IMR-90 (cell line): ENCODE data around the gene KAT7. TPM values are rescaled to one million over a fixed set of nuclear protein-coding genes. Genes with fewer than 3 reads are reported as not detected.

Experiments
- ATAC-seq: fragments of 200-7000 bp; cut with Tn5 transposase; 2 replicates; pipeline ENCODE4 v1.9.1; 2020; ENCODE audit warnings: low read depth, mild to moderate bottlenecking, moderate library complexity
- BruUV-seq: library from RNA; stranded (reverse); fragments of 400-500 nt; replicated peaks from 2 replicates; lab custom pipeline; 2021; lab: Mats Ljungman, UMichigan
- CTCF ChIA-PET: fragments of 300-600 bp; formaldehyde crosslinking; extraction: SDS; loops from one replicate; lab custom pipeline; 2021; ENCODE audit warnings: antibody characterized with exemption; lab: Yijun Ruan, JAX
- POLR2A ChIA-PET: fragments of 300-600 bp; sonication (Branson Sonifier 250); formaldehyde crosslinking; loops from one replicate; lab custom pipeline; 2022; ENCODE audit warnings: antibody characterized with exemption; ENCODE audit not compliant: unreplicated experiment; lab: Charles Lee
- DNase-seq: peaks from one replicate; pipeline ENCODE4 v3.0.0; 2013
- H2AFZ ChIP-seq: replicated peaks from 2 replicates; pipeline ENCODE3; 2013; ENCODE audit warnings: low read length, mild to moderate bottlenecking; ENCODE audit not compliant: poor library complexity
- H2AK5ac ChIP-seq: 2 replicates; pipeline ENCODE4 v1.6.1; 2013; ENCODE audit warnings: low read depth, low read length, inconsistent platforms
- H2AK9ac ChIP-seq: replicated peaks from 2 replicates; pipeline ENCODE3; 2013; ENCODE audit warnings: mild to moderate bottlenecking, low read depth, low read length, moderate library complexity; ENCODE audit not compliant: poor library complexity
- H2BK120ac ChIP-seq: 2 replicates; pipeline ENCODE4 v1.6.1; 2013; ENCODE audit warnings: low read depth, low read length, inconsistent platforms
- H2BK15ac ChIP-seq: 3 replicates; pipeline ENCODE4 v1.6.1; 2013; ENCODE audit warnings: low read depth, low read length, inconsistent platforms
- H2BK20ac ChIP-seq: 2 replicates; pipeline ENCODE4 v1.6.1; 2013; ENCODE audit warnings: low read depth, mild to moderate bottlenecking, inconsistent platforms, low read length, moderate library complexity
- H2BK5ac ChIP-seq: 2 replicates; pipeline ENCODE4 v1.6.1; 2013; ENCODE audit warnings: mild to moderate bottlenecking, low read depth, low read length, inconsistent platforms; ENCODE audit not compliant: poor library complexity, severe bottlenecking
- H3K14ac ChIP-seq: replicated peaks from 2 replicates; pipeline ENCODE4 v1.6.1; 2013; ENCODE audit warnings: low read depth, low read length, inconsistent platforms
- H3K18ac ChIP-seq: 2 replicates; pipeline ENCODE4 v1.6.1; 2013; ENCODE audit warnings: low read depth, low read length, control low read depth
- H3K23ac ChIP-seq: 2 replicates; pipeline ENCODE4 v1.6.1; 2013; ENCODE audit warnings: low read depth, low read length, inconsistent platforms
- H3K27ac ChIP-seq: 2 replicates; pipeline ENCODE4 v1.5.1; 2013; ENCODE audit warnings: mild to moderate bottlenecking, control low read depth, low read length; ENCODE audit not compliant: insufficient read depth
- H3K27me3 ChIP-seq: 2 replicates; pipeline ENCODE4 v1.6.1; 2013; ENCODE audit warnings: low read length; ENCODE audit not compliant: control insufficient read depth, insufficient read depth
- H3K36me3 ChIP-seq: 2 replicates; pipeline ENCODE4 v1.6.1; 2013; ENCODE audit warnings: low read length, mixed read lengths; ENCODE audit not compliant: control insufficient read depth, insufficient read depth
- H3K4ac ChIP-seq: 2 replicates; pipeline ENCODE4 v1.6.1; 2013; ENCODE audit warnings: low read depth, low read length, inconsistent platforms
- H3K4me1 ChIP-seq: 2 replicates; pipeline ENCODE4 v1.6.1; 2013; ENCODE audit warnings: low read length, mixed read lengths; ENCODE audit not compliant: control insufficient read depth, insufficient read depth
- H3K4me2 ChIP-seq: 2 replicates; pipeline ENCODE4 v1.6.1; 2013; ENCODE audit warnings: low read depth, mild to moderate bottlenecking, control low read depth, low read length, moderate library complexity
- H3K4me3 ChIP-seq: 2 replicates; pipeline ENCODE4 v1.5.1; 2013; ENCODE audit warnings: low read depth, mild to moderate bottlenecking, control low read depth, low read length, moderate library complexity; ENCODE audit not compliant: insufficient read depth
- H3K56ac ChIP-seq: 2 replicates; pipeline ENCODE4 v1.6.1; 2013; ENCODE audit warnings: low read length, inconsistent platforms; ENCODE audit not compliant: insufficient read depth; ENCODE audit errors: extremely low read depth
- H3K79me1 ChIP-seq, 2 experiments: 2 replicates each; pipeline ENCODE4 v1.6.1; 2013; ENCODE audit warnings: low read length in 2 of 2, inconsistent platforms in 1 of 2, low read depth in 1 of 2
- H3K9ac ChIP-seq: 2 replicates; pipeline ENCODE4 v1.6.1; 2013; ENCODE audit warnings: low read depth, low read length, control low read depth
- H3K9me1 ChIP-seq: 2 replicates; pipeline ENCODE4 v1.6.1; 2013; ENCODE audit warnings: low read length, inconsistent platforms; ENCODE audit not compliant: insufficient read depth
- H3K9me3 ChIP-seq: 2 replicates; pipeline ENCODE4 v1.6.1; 2013; ENCODE audit warnings: low read length; ENCODE audit not compliant: control insufficient read depth, insufficient read depth
- H4K20me1 ChIP-seq: 2 replicates; pipeline ENCODE4 v1.6.1; 2013; ENCODE audit warnings: low read length, inconsistent platforms; ENCODE audit not compliant: insufficient read depth
- H4K5ac ChIP-seq: 2 replicates; pipeline ENCODE4 v1.6.1; 2013; ENCODE audit warnings: mild to moderate bottlenecking, low read depth, low read length, control low read depth
- H4K8ac ChIP-seq, 2 experiments: 2 replicates each; pipeline ENCODE4 v1.6.1; 2013; ENCODE audit warnings: low read depth in 2 of 2, low read length in 2 of 2, control low read depth in 1 of 2, inconsistent platforms in 1 of 2
- H4K91ac ChIP-seq: 2 replicates; pipeline ENCODE4 v1.6.1; 2013; ENCODE audit warnings: low read depth, low read length, inconsistent platforms; ENCODE audit not compliant: insufficient read depth
- RCOR1 ChIP-seq: IDR thresholded peaks from 2 replicates; pipeline ENCODE4 v1.6.1; 2012; ENCODE audit warnings: mild to moderate bottlenecking, low read length, improper control_type of control experiment; ENCODE audit not compliant: insufficient replicate concordance
- WGBS, 2 experiments: methylation state at CpG; one replicate each; pipeline versions ENCODE4 v1.1.5 to v1.1.7; 2013; ENCODE audit warnings: missing lambda C conversion rate in 2 of 2; ENCODE audit not compliant: insufficient read length in 1 of 2; ENCODE audit errors: extremely low coverage in 2 of 2; 5-methylcytosine and 5-hydroxymethylcytosine counted together
- dilution Hi-C: fragments of 300-500 bp; cut with HindIII; formaldehyde crosslinking; loops from one replicate; pipeline ENCODE4 v1.14.3; 2018; ENCODE audit warnings: low sequenced_read_pairs; ENCODE audit not compliant: unreplicated experiment
- in situ Hi-C: fragments of 300-500 bp; cut with MboI; formaldehyde crosslinking; loops from 3 replicates; pipeline ENCODE4 v1.14.3; 2019; ENCODE audit warnings: low sequenced_read_pairs, inconsistent platforms, mixed read lengths
- intact Hi-C: fragments of 100-400 bp; cut with micrococcal nuclease; formaldehyde crosslinking; loops from 2 replicates; pipeline ENCODE4 v1.10.0; 2022
- polyA plus RNA-seq, 3 experiments: library from polyadenylated mRNA; depleted of rRNA; stranded (reverse); fragments of >200 nt; gene quantifications; 2 replicates each; pipeline ENCODE4 v1.2.3, GENCODE V29; 2012; ENCODE audit warnings: low replicate concordance in 1 of 3
- total RNA-seq: library from RNA; depleted of rRNA; stranded (reverse); fragments of >200 nt; gene quantifications from 2 replicates; pipeline ENCODE4 v1.2.3, GENCODE V29; 2012

Gene KAT7
- total and polyA plus RNA-seq, 2 of the 4 experiments (the other 2 are of a cell fraction) = 16.9 to 21.9 TPM

DNA sequence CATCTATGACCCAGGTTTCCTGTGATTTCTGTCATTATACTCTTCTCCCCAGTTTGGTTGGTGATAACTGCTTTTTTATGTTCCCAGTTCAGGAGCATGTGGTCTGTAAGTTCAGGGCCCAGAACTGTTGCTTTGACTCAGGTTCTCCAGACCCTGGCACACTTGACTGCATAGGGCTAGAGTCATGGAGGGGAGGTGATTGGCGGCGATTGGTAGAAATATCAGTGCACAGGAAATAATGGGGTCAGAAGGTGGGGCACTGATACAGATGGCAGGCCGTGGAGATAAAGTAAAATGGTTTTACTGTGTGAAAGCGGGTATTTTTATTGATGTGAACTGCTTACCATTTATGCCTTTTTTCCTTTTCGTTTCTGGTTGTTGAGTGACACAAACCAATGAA, 30.7 kb downstream of the KAT7 start:
- Histone ChIP-seq H3K9me1 (peaks cover 12% of the 10 kb centered on the region), H3K4me3 (no peak overlapping the region), H3K79me1 (peaks cover 9 to 40% of the 10 kb centered on the region in 2 experiments; a peak in 3 of 4 replicates), H3K14ac (no peak overlapping the region), H3K4me1 (peaks cover 4% of the 10 kb centered on the region), H3K56ac (no peak overlapping the region), H4K20me1 (peaks cover 7% of the 10 kb centered on the region; the same call in 1 of the 2 replicates), H2AFZ (no peak overlapping the region), H2BK120ac (no peak overlapping the region), H3K4ac (no peak overlapping the region), H3K9me3 (no peaks in the 10 kb centered on the region), H2BK5ac (no peak overlapping the region), H2AK9ac (no peak overlapping the region), H3K4me2 (no peak overlapping the region), H3K23ac (no peak overlapping the region), H3K27ac (no peak overlapping the region), H2BK20ac (no peak overlapping the region), H4K91ac (no peak overlapping the region), H4K8ac (no peak overlapping the region), H3K36me3 (peaks cover 34% of the 10 kb centered on the region), H3K18ac (no peak overlapping the region), H2AK5ac (no peak overlapping the region), H4K5ac (no peak overlapping the region), H3K27me3 (no peaks in the 10 kb centered on the region), H3K9ac (no peak overlapping the region), H2BK15ac (no peak overlapping the region)
- CTCF ChIA-PET = no interaction called here
- DNase-seq = no peak
- POLR2A ChIA-PET = no interaction called here
- TF ChIP-seq RCOR1 = no peak
- ATAC-seq = no peak
- no CpG with 5 or more reads among the region's 5 CpGs for WGBS, 2 experiments
- in situ Hi-C loops = no loop called here
- dilution Hi-C loops = no loop called here
- intact Hi-C loops = no loop called here
- BruUV-seq = no TSS peak
